HCT116 (cell line): ENCODE results near the gene TMEM144.
A peak's percentile ranks its signal among the peaks of the same experiment; 100 is the strongest.

ENCODE experiments used
- CEBPB ChIP-seq: IDR thresholded peaks from 2 replicates; pipeline ENCODE4 v1.6.1; 2012; ENCODE audit warnings: low read depth
- EZH2 ChIP-seq: fragments of 200-600 bp; sonication (generic); IDR thresholded peaks from 2 replicates; pipeline ENCODE4 v1.6.1; 2017; ENCODE audit warnings: antibody characterized with exemption, mixed run types
- JUND ChIP-seq: IDR thresholded peaks from 2 replicates; pipeline ENCODE4 v1.6.1; 2012
- POLR2A ChIP-seq: IDR thresholded peaks from 2 replicates; pipeline ENCODE4 v1.7.0; 2011; ENCODE audit warnings: borderline replicate concordance; ENCODE audit not compliant: insufficient read depth, insufficient read length; ENCODE audit errors: extremely low read depth
- POLR2AphosphoS5 ChIP-seq: IDR thresholded peaks from 2 replicates; pipeline ENCODE4 v1.6.1; 2011; ENCODE audit warnings: mild to moderate bottlenecking, low read depth, low read length, moderate library complexity
- YY1 ChIP-seq: IDR thresholded peaks from 2 replicates; pipeline ENCODE4 v1.6.1; 2011; ENCODE audit warnings: low read length, low read depth, moderate library complexity, mild to moderate bottlenecking; ENCODE audit not compliant: insufficient replicate concordance; ENCODE audit errors: extremely low read depth
- TF ChIP-seq, protein P1 (sequence below), 3 experiments: fragments of 200-600 bp in 1 of 3; sonication (generic) in 1 of 3; IDR thresholded peaks in 2 of 3; conservative IDR thresholded peaks in 1 of 3; 2 replicates each; pipeline ENCODE4 v1.5.1; 2012 to 2017; ENCODE audit warnings: low read depth in 2 of 3, low read length in 2 of 3, antibody characterized with exemption in 1 of 3, borderline replicate concordance in 1 of 3, control low read depth in 1 of 3, mild to moderate bottlenecking in 1 of 3, mixed read lengths in 1 of 3, mixed run types in 1 of 3, moderate library complexity in 1 of 3; ENCODE audit not compliant: insufficient read depth in 1 of 3

DNA sequence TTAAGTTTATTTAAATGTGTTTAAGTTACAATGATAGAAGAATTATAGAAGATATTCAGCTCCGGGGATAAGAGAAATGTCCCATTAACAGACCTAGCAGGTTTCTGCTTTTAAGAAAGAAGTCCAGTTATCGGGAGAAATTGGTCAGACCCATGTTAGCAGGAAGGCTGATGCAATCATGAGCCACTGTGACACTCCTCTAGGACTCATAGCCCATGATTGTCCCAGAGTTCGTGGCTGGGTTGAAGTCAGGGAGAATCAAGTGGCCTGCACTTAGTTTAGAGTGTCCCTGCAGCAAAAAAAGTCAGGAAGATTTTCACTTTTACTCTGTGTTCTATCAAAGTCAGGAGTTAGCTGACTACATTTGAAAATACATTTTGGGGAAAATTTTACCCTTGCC lies 72.0 kb downstream of the TMEM144 start:
- no peak for TF ChIP-seq JUND
- TF ChIP-seq, protein P1, sequence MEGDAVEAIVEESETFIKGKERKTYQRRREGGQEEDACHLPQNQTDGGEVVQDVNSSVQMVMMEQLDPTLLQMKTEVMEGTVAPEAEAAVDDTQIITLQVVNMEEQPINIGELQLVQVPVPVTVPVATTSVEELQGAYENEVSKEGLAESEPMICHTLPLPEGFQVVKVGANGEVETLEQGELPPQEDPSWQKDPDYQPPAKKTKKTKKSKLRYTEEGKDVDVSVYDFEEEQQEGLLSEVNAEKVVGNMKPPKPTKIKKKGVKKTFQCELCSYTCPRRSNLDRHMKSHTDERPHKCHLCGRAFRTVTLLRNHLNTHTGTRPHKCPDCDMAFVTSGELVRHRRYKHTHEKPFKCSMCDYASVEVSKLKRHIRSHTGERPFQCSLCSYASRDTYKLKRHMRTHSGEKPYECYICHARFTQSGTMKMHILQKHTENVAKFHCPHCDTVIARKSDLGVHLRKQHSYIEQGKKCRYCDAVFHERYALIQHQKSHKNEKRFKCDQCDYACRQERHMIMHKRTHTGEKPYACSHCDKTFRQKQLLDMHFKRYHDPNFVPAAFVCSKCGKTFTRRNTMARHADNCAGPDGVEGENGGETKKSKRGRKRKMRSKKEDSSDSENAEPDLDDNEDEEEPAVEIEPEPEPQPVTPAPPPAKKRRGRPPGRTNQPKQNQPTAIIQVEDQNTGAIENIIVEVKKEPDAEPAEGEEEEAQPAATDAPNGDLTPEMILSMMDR (IDR thresholded peaks at IDR 0.05 in 2 of 3, conservative IDR thresholded peaks at IDR 0.05 in 1 of 3; ENCODE audit: borderline replicate concordance in 1 of 3, insufficient read depth in 1 of 3, low read depth in 2 of 3, low read length in 2 of 3) = no peak
- no peak for TF ChIP-seq EZH2
- TF ChIP-seq CEBPB = peak; percentile 65; the same call in 1 of the 2 replicates
- no peak for TF ChIP-seq YY1
- no peak for TF ChIP-seq POLR2A
- 0 out of 2 replicates have a peak, but pooled peaks have one; percentile 15 for TF ChIP-seq POLR2AphosphoS5
